Thymus (tissue), 11 donors: ENCODE data around the gene TRPM4. TPM values are rescaled to one million over a fixed set of nuclear protein-coding genes. Genes with fewer than 3 reads are reported as not detected.
"Not testable (repeated sequence)": the region's sequence is repeated elsewhere in the genome, so short reads cannot be mapped to it uniquely, and the experiment has no call there.

ENCODE experiments used
- DNase-seq, 9 donors: peaks; one replicate each; pipeline ENCODE4 v3.0.0-alpha.2; 2013; ENCODE audit warnings: low spot score in 9 of 9, low read depth in 6 of 9, missing footprints in 1 of 9
- H3K27ac ChIP-seq, 2 donors: one replicate each; pipeline ENCODE4 v1.5.1; 2013; ENCODE audit warnings: control low read depth in 1 of 2, low read depth in 1 of 2, low read length in 1 of 2, mild to moderate bottlenecking in 1 of 2, moderate library complexity in 1 of 2
- H3K27me3 ChIP-seq, 2 donors: one replicate each; pipeline ENCODE4 v1.5.1; 2013; ENCODE audit warnings: low read length in 1 of 2; ENCODE audit not compliant: control insufficient read depth in 2 of 2, insufficient read depth in 1 of 2
- H3K36me3 ChIP-seq, 2 donors: one replicate each; pipeline ENCODE4 v1.5.1; 2013; ENCODE audit warnings: low read length in 1 of 2, mild to moderate bottlenecking in 1 of 2, moderate library complexity in 1 of 2; ENCODE audit not compliant: control insufficient read depth in 2 of 2, insufficient read depth in 2 of 2
- H3K4me1 ChIP-seq, 2 donors: one replicate each; pipeline ENCODE4 v1.5.1; 2013; ENCODE audit warnings: low read length in 2 of 2; ENCODE audit not compliant: control insufficient read depth in 2 of 2, insufficient read depth in 2 of 2
- H3K4me3 ChIP-seq, 2 donors: one replicate each; pipeline ENCODE4 v1.5.1; 2013; ENCODE audit warnings: low read length in 2 of 2, control low read depth in 1 of 2, mild to moderate bottlenecking in 1 of 2
- H3K9me3 ChIP-seq, 2 donors: one replicate each; pipeline ENCODE4 v1.5.1; 2013; ENCODE audit warnings: low read length in 1 of 2, mild to moderate bottlenecking in 1 of 2; ENCODE audit not compliant: control insufficient read depth in 2 of 2, insufficient read depth in 1 of 2
- WGBS: extraction: QIAGEN DNeasy Blood & Tissue Kit; methylation state at CpG from one replicate; pipeline ENCODE4 v1.1.7; 2013; 5-methylcytosine and 5-hydroxymethylcytosine counted together
- polyA plus RNA-seq: library from polyadenylated mRNA; stranded (reverse); fragments of 200-250 nt; gene quantifications from one replicate; pipeline ENCODE4 v1.2.3, GENCODE V29; 2013
- total RNA-seq: library from RNA; stranded (reverse); fragments of 120-200 nt; gene quantifications from one replicate; pipeline ENCODE4 v1.2.4, GENCODE V29; 2013
- donor health status: healthy.

TRPM4 gene
- total and polyA plus RNA-seq, 2 donors, result 3.7 to 7.6 TPM

DNA sequence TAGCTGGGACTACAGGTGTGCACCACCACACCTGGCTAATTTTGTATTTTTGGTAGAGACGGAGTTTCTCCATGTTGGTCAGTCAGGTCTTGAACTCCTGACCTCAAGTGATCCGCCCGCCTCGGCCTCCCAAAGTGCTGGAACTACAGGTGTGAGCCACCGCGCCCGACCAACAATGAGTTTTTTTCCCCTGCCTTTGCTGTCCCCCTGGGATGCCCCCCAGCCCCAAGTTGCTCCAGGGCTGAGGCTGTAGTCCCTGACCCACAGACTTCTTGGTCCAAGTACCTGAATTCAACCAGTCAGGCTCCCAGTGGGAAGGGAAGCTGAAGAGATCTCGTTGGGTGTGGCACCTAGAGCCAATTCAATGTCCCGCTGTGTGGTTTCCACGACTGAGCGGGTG, 66.8 kb downstream of the TRPM4 start:
- H3K4me1 ChIP-seq, result not testable (repeated sequence)
- WGBS, result 91% methylated on average over 11 of the region's 11 CpGs

DNA sequence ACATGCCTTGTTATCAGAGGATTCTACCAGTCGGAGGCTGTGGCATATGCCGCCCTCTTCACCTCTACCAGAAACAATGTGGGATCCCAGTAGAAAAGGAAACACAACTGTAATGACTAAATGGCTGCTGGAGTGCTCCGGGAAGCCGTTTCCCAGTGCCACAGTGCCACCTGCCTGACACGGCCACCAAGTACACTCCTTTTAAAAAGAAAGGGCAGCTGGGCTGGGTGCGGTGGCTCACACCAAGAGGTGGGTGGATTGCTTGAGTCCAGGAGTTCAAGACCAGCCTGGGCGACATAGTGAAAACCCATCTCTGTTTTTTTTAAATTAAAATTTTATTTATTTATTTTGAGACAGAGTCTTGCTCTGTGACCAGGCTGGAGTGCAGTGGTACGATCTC, 67.3 kb downstream of the TRPM4 start:
- no peaks in the 10 kb centered on the region for H3K4me1 ChIP-seq
- H3K4me3 ChIP-seq, result no peak overlapping the region
- no peaks in the 10 kb centered on the region for H3K9me3 ChIP-seq
- no peak overlapping the region for H3K27ac ChIP-seq
- peak in 2 of 9 donors; percentile 17 to 28 for DNase-seq
- H3K27me3 ChIP-seq, result peaks cover 0 to 2% of the 10 kb centered on the region in 2 donors
- no peaks in the 10 kb centered on the region for H3K36me3 ChIP-seq
- 28% methylated on average over 8 of the region's 8 CpGs for WGBS

More for the DNA sequence above, 66.8 kb downstream of the TRPM4 start:
- H3K9me3 ChIP-seq, DNase-seq, H3K27me3 ChIP-seq, H3K36me3 ChIP-seq, H3K27ac ChIP-seq, H3K4me3 ChIP-seq: not testable (repeated sequence)

DNA sequence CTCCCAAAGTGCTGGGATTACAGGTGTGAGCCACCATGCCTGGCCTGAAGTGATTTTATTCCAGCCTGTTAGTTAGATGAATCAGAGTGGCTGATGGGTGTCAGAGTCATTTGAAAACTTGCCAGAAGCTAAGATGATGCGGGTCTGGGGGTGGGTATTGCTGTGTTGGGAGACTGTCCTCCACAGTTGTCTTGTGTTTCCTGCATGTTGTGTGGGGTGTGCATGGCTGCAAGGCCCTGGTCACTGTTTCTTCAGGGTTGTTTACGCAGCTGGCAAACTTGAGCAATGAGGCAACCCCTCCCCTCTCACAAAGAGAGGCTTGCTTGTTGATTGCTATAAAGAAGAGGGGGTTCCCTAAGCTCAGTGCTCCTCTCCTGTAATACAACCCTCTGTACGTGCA, 71.8 kb downstream of the TRPM4 start:
- Histone ChIP-seq H3K27me3 (peaks cover 0 to 2% of the 10 kb centered on the region in 2 donors), H3K4me1 (no peaks in the 10 kb centered on the region), H3K9me3 (no peaks in the 10 kb centered on the region), H3K4me3 (no peak overlapping the region), H3K27ac (no peak overlapping the region), H3K36me3 (no peaks in the 10 kb centered on the region)
- DNase-seq, result no peak
- WGBS, result 92% methylated on average over 3 of the region's 3 CpGs

DNA sequence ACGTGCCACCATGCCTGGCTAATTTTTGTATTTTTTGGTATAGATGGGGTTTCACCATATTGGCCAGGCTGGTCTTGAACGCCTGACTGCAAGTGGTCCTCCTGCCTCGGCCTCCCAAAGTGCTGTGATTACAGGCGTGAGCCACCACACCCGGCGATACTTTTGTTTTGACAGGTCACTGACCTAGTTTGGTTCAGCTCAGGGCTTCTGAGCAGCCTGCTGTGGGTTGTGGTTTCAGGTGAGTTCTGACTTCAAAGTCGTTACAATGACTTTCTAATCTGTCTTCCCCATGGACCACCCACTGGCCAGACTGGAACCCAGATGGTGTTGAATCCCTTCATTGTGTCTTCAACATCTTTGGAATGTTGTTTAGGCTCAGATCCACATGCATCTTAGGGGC, 73.8 kb downstream of the TRPM4 start:
- WGBS, result 79% methylated on average over 7 of the region's 7 CpGs

DNA sequence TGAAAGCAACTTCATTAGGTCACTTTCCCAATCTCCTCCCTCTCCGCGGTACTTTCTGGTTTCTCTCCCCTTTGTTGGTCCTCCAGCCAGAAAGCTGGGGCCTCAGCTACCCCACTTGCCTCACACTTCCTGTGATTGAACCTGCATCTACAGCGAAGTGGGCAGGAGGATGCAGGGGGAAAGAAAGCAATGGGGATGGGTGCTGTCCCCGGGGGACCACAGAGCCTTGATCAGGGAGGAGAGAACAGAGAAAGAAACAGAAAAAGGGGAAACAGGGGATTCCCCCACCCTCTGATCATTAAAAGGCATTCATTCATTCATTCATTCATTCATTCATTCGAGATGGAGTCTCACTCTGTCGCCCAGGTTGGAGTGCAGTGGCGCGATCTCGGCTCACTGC, 74.2 kb downstream of the TRPM4 start:
- Histone ChIP-seq H3K9me3 (no peaks in the 10 kb centered on the region), H3K4me1 (no peaks in the 10 kb centered on the region), H3K36me3 (no peaks in the 10 kb centered on the region), H3K4me3 (no peak overlapping the region), H3K27me3 (no peaks in the 10 kb centered on the region), H3K27ac (no peak overlapping the region)
- 77% methylated on average over 9 of the region's 9 CpGs for WGBS
- DNase-seq, result no peak

More for the DNA sequence above, 73.8 kb downstream of the TRPM4 start:
- Histone ChIP-seq H3K27ac (no peak overlapping the region), H3K9me3 (no peaks in the 10 kb centered on the region), H3K27me3 (no peaks in the 10 kb centered on the region), H3K36me3 (no peaks in the 10 kb centered on the region), H3K4me3 (no peak overlapping the region), H3K4me1 (no peaks in the 10 kb centered on the region)
- DNase-seq, result no peak

DNA sequence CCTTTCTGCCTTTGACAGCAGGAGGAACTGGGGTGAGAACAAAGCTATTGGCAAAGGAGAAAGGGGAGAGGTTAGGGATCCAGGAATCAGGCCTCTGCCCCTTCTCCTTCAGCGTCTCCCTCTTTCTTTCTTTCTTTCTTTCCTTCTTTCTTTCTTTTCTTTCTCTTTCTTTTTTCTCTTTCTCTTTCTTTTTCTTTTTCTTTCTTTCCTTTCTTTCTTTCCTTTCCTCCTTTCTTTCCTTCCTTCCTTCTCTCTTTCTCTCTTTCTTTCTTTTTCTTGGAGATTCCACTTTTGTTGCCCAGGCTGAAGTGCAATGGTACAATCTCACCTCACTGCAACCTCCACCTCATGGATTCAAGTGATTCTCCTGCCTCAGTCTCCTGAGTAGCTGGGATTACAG, 75.6 kb downstream of the TRPM4 start:
- WGBS, result 89% methylated on average over 1 of the region's 1 CpG
- DNase-seq, result no peak

DNA sequence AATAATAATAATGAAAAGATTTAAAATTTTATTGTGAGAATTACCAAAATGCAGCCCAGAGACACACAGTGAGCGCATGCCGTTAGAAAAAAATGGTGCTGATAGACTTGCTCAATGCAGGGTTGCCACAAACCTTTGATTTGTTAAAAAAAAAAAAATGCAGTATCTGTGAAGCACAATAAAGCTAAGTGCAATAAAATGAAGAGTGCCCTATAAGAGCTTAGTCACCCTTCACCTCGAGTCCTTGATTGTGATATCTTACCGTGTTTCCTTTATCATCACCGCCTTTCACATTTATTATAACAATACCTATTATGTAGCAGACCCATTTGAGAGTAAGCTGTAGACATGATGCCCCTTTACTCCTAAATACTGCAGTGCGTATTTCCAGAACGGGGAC, 84.2 kb downstream of the TRPM4 start:
- no peak overlapping the region for H3K4me3 ChIP-seq
- H3K27me3 ChIP-seq, result no peaks in the 10 kb centered on the region
- H3K9me3 ChIP-seq, result no peaks in the 10 kb centered on the region
- H3K27ac ChIP-seq, result no peak overlapping the region
- no peaks in the 10 kb centered on the region for H3K4me1 ChIP-seq
- 94% methylated on average over 7 of the region's 7 CpGs for WGBS
- DNase-seq, result no peak
- no peaks in the 10 kb centered on the region for H3K36me3 ChIP-seq

More for the DNA sequence above, 75.6 kb downstream of the TRPM4 start:
- Histone ChIP-seq H3K4me3 (no peak overlapping the region), H3K27ac (no peak overlapping the region), H3K9me3 (no peaks in the 10 kb centered on the region), H3K4me1 (no peaks in the 10 kb centered on the region), H3K27me3 (no peaks in the 10 kb centered on the region), H3K36me3 (no peaks in the 10 kb centered on the region)

DNA sequence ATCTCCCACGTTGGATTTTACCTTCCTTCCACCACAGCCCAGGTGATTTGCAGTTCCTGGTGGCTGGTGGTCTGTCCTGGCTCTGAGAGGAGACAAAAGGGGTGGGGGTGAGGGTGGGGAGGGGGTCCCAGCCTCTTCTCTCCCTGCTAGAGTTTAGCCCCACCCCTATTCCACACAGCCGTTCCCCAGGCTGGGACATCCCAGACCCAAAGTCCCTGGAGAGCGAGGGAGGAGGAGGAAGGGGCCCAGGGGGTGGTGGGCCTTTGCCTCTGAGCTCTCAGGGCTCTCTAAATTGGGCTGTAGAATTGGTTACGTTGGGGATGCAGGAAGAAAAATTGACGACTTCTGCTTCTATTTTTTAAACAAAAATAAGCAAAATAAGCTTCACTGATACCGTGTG, 85.5 kb downstream of the TRPM4 start:
- Histone ChIP-seq H3K27ac (no peak overlapping the region), H3K9me3 (no peaks in the 10 kb centered on the region), H3K27me3 (no peaks in the 10 kb centered on the region), H3K4me1 (no peaks in the 10 kb centered on the region), H3K36me3 (no peaks in the 10 kb centered on the region), H3K4me3 (no peak overlapping the region)
- DNase-seq, result no peak
- 68% methylated on average over 6 of the region's 6 CpGs for WGBS

DNA sequence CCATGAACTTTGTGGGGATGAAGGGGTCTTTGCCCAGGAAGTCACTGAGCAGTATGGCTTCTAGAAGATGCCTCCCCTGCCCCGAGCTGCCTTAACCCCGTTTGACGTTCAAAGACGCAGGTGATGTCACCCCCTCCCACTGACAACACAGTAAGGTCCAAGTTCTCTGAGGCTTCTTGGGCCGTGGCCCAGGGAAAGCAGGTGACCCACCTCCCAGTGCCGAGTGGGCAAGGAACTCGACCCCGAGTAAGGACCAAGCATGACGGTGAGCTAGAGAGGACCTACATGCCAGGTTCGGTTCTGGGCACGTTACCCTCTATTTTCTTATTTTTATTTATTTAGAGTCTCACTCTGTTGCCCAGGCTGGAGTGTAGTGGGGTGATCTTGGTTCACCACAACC, 86.1 kb downstream of the TRPM4 start:
- 97% methylated on average over 11 of the region's 11 CpGs for WGBS

DNA sequence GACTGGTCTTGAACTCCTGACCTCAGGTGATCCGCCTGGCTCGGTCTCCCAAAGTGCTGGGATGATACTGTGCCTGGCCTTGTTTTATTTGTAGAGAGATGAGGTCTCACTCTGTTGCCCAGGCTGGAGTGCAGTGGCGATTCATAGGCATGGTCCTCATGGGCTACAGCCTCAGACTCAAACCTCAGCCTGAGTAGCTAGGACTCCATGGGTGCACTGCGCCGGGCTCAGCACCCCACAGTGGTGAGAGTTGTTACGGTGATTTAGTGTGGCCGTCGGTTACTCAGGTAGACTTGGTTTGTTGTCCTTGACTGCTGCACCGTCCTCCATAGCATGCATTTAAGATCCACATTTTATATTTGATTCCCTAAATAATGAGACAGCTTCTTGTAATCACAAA, 86.7 kb downstream of the TRPM4 start:
- Histone ChIP-seq H3K9me3 (no peaks in the 10 kb centered on the region), H3K4me1 (no peaks in the 10 kb centered on the region), H3K36me3 (no peaks in the 10 kb centered on the region), H3K27me3 (no peaks in the 10 kb centered on the region), H3K4me3 (no peak overlapping the region), H3K27ac (no peak overlapping the region)
- 96% methylated on average over 9 of the region's 9 CpGs for WGBS
- DNase-seq, result no peak

More for the DNA sequence above, 86.1 kb downstream of the TRPM4 start:
- Histone ChIP-seq H3K27me3 (no peaks in the 10 kb centered on the region), H3K4me3 (no peak overlapping the region), H3K36me3 (no peaks in the 10 kb centered on the region), H3K4me1 (no peaks in the 10 kb centered on the region), H3K27ac (no peak overlapping the region), H3K9me3 (no peaks in the 10 kb centered on the region)
- no peak for DNase-seq
